Measurements from ENCODE around the gene KRTAP4-1.

DNA sequence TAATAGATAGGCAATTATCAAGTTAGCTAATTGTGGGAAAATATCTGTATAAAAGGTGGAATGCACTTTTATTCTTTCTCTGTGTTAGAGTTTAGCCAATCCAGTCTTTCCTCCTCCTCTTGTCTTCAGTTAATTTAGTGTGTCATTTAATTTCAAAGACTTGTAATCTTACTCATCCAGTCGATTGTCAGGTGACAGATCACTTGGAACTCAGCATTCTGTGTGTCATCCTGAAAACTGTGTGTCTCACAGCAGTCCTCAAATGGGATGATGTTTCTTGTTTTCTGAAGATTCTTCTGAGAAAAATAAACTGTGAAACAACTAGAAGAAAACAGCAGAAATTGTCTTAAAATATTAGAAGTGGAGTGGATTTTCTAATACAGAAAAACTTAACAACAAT, 290 bp upstream of the KRTAP4-1 start:
- TF ChIP-seq, protein P1, sequence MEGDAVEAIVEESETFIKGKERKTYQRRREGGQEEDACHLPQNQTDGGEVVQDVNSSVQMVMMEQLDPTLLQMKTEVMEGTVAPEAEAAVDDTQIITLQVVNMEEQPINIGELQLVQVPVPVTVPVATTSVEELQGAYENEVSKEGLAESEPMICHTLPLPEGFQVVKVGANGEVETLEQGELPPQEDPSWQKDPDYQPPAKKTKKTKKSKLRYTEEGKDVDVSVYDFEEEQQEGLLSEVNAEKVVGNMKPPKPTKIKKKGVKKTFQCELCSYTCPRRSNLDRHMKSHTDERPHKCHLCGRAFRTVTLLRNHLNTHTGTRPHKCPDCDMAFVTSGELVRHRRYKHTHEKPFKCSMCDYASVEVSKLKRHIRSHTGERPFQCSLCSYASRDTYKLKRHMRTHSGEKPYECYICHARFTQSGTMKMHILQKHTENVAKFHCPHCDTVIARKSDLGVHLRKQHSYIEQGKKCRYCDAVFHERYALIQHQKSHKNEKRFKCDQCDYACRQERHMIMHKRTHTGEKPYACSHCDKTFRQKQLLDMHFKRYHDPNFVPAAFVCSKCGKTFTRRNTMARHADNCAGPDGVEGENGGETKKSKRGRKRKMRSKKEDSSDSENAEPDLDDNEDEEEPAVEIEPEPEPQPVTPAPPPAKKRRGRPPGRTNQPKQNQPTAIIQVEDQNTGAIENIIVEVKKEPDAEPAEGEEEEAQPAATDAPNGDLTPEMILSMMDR (IDR thresholded peaks at IDR 0.05): no peak
- no peak for TF ChIP-seq POLR2A (IDR thresholded peaks at IDR 0.05)
- TF ChIP-seq EP300 (IDR thresholded peaks at IDR 0.05): no peak
